RKO (cell line): ENCODE measurements around the gene TMEM252.

Source experiments
- DNase-seq: peaks from one replicate; pipeline ENCODE4 v3.0.0-alpha.2; 2016; ENCODE audit warnings: low spot score

TMEM252 gene

GRCh38 chr9:68541568-68541967, 885 bp upstream of the TMEM252 start:
- no peak for DNase-seq

- no peak for DNase-seq
Measured at GRCh38 chr9:68538200-68538599, 2.5 kb downstream of the TMEM252 start.

- DNase-seq: no peak
Measured at GRCh38 chr9:68537616-68537880, 3.1 kb downstream of the TMEM252 start.

GRCh38 chr9:68536876-68537615, 3.6 kb downstream of the TMEM252 start:
- no peak for DNase-seq

GRCh38 chr9:68533678-68534077, 7.0 kb downstream of the TMEM252 start:
- no peak for DNase-seq

- no peak for DNase-seq
Measured at GRCh38 chr9:68532131-68532530, 8.6 kb downstream of the TMEM252 start.

- DNase-seq: no peak
Measured at GRCh38 chr9:68530618-68531017, 10.1 kb downstream of the TMEM252 start.

GRCh38 chr9:68523367-68523936, 17.2 kb downstream of the TMEM252 start:
- no peak for DNase-seq

GRCh38 chr9:68522954-68523353, 17.7 kb downstream of the TMEM252 start:
- DNase-seq: no peak

- no peak for DNase-seq
Measured at GRCh38 chr9:68522131-68522530, 18.6 kb downstream of the TMEM252 start.

- peak; percentile 3 for DNase-seq
Measured at GRCh38 chr9:68515326-68516017, 25.2 kb downstream of the TMEM252 start.

- DNase-seq: no peak
Measured at GRCh38 chr9:68513981-68514380, 26.7 kb downstream of the TMEM252 start.

GRCh38 chr9:68513385-68513784, 27.3 kb downstream of the TMEM252 start:
- no peak for DNase-seq

- no peak for DNase-seq
Measured at GRCh38 chr9:68509689-68510088, 31.0 kb downstream of the TMEM252 start.

GRCh38 chr9:68508547-68508946, 32.1 kb downstream of the TMEM252 start:
- DNase-seq: no peak

- no peak for DNase-seq
Measured at GRCh38 chr9:68507806-68508145, 32.9 kb downstream of the TMEM252 start.

GRCh38 chr9:68507130-68507805, 33.4 kb downstream of the TMEM252 start:
- DNase-seq: peak; percentile 30

GRCh38 chr9:68506551-68506950, 34.1 kb downstream of the TMEM252 start:
- DNase-seq: no peak

GRCh38 chr9:68505681-68506409, 34.8 kb downstream of the TMEM252 start:
- peak; percentile 11 for DNase-seq

GRCh38 chr9:68502279-68502678, 38.4 kb downstream of the TMEM252 start:
- no peak for DNase-seq

- DNase-seq: no peak
Measured at GRCh38 chr9:68500457-68501381, 40.0 kb downstream of the TMEM252 start.
